Lung microvascular endothelial cell (primary cell): Measurements from ENCODE around the gene ECEL1. TPM values are rescaled to one million over a fixed set of nuclear protein-coding genes. Genes with fewer than 3 reads are reported as not detected.

Experiments
- DNase-seq, 2 donors: peaks; one replicate each; pipeline versions ENCODE4 v3.0.0 to v3.0.0-alpha.2; 2010; ENCODE audit warnings: low read depth in 2 of 2
- total RNA-seq: library from RNA; depleted of rRNA; stranded (reverse); fragments of >200 nt; gene quantifications from 2 replicates; pipeline ENCODE4 v1.2.1, GENCODE V29; 2014

Gene ECEL1
- total RNA-seq, 1 donor from 2014 or later = not detected

- no peak for DNase-seq
Observed at GRCh38 chr2:232484628-232485347, 2.8 kb downstream of the ECEL1 start.

GRCh38 chr2:232483923-232484627, 3.6 kb downstream of the ECEL1 start:
- no peak for DNase-seq

DNA sequence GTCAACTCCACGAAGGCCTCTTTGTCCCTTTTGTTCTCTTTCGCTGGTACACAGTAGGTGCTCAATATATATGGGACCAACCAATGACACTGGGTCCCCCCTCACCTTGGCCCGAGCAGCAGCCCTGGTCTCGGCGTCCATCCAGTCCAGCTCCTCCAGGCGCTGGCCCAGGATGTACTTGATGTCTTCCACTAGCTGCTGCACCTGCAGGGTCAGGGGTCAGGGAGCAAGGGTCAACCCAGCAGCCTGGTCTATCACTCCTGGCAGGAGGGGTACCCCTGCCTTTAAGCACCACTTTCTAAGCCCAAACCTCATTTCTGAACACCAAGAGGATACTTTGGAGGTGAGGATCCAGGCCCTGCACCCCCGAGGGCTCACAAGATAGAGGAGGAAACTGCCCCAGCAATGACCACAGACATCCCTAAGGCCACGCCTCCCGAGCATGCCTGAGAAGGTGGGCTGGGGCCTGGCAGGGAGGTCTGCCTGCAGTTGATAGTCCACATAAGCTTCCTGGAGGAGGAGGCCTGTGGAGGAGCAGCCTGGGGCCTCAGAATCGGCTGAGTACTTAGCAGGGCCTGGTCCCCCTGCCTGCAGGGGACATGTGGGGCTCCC, 4.2 kb downstream of the ECEL1 start:
- no peak for DNase-seq

DNA sequence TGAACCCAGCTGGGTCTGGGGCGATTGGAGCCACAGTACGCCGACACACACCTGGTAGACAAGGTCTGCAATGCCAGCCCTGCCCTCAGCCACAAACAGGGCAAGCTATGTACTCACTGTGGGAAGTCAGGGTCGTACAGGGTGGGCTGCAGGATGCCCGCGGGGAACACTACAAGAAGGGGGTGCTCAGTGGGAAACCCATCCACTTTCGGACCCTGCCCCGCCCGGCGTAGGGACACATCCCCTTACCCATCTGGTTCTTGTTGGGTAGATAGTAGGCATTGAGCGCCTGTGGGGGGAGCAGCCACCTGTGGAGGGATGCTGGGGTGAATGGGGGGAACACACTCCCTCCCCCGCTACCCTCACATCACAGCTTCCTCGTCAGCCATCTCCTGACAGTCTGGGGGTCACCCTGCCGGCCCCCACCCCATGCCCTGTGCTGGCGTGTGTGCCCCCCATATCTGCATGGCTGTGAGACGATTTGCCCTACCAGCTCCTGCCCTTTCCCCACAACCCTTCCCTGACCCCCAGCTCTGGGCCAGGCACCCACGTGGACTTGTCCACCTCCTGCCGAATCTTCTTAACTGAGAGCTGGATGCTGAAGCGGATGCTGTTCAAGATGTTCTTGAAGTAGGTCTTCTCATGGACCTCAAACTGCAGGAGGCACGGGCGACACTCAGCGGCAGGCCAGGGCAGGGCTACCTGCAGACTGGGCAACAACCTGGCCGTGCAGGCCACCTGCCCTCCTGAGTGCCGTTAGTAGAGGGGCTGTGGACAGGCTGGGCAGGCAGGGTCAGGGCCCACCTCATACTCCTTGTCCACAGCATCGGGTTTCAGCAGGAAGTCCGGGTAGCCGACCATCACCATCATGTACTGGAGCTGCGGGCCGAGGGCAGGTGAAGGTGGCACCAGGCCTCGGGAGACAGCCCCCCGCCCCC, 5.1 kb downstream of the ECEL1 start:
- no peak for DNase-seq

DNA sequence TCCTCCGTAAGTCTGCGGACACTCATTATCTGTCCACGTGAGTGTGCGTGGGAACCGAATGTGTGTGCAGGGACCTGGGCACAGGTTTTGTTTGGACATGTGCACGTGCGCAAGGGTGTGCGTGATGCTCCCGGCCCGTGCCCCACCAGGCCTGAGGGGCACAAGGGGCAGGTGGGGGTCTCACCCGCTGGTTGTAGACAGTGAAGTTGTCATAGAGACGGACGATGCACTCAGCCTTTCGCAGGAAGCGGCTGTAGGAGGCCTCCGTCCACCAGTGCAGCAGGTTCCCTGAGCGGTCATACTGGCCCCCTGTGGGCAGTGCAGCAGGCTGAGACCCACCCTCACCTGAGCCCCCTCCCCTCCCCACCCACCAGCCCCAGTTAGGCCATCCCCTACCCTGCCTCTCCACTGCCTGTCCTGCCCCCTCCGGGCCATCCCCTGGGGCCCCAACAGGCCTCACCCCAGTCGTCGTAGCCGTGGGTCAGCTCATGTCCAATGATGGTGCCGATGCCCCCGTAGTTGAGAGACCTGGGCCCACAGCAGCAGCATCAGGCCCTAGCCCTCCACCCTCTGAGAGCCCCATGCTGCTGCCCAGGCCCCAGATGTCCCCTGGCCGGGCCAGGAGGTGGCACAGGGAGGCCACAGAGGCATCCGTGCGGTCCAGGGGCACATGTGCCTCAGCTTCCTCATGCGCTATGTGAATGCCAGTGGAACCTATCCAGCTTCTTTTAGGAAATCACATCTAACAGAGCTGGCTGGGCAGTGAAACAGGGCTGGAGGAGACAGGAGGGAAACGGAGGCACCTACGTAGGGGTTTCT, 6.1 kb downstream of the ECEL1 start:
- no peak for DNase-seq

- DNase-seq = no peak
Observed at GRCh38 chr2:232480201-232481190, 7.1 kb downstream of the ECEL1 start.

DNA sequence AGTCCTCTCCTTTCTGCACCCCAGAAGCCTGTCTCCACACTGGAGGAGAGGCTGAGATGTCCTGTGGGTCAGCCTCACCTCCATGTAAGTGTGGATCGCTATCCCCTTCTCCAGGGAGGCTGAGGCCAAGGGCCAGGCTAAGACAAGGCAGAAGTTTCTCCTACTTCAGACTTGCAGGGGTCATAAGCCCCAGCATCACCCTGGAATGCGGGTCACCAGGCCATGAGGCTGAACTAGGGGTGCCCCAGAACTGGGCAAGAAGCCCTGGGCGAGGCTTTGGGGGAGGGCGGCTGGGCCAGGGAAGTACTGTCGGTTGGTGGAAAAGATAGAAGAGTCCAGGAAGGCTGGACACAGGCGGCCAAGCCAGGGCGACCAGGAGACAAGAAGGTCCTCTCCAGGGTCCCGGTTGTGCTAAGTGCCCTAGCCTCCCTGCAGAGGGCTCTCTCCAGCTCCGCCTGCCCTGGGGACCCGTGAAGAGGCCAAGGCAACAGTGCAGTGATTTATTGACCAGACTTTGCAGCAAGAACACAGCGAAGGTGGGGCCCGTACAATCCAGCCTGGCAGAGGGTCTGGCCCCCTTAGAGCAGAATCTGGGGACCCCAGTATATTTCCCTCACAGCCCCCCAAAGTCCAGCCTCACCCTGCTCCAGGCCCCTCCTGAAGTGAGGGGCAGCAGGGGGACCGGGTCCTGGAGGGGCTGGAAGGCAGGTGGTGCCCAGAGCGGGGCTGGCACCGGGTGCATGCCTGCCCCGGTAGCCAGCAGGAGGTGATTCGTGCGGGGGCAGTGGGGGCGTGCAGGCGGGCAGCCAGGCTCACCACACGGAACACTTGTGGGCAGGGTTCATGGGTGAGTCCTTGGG, 8.1 kb downstream of the ECEL1 start:
- DNase-seq = no peak

DNA sequence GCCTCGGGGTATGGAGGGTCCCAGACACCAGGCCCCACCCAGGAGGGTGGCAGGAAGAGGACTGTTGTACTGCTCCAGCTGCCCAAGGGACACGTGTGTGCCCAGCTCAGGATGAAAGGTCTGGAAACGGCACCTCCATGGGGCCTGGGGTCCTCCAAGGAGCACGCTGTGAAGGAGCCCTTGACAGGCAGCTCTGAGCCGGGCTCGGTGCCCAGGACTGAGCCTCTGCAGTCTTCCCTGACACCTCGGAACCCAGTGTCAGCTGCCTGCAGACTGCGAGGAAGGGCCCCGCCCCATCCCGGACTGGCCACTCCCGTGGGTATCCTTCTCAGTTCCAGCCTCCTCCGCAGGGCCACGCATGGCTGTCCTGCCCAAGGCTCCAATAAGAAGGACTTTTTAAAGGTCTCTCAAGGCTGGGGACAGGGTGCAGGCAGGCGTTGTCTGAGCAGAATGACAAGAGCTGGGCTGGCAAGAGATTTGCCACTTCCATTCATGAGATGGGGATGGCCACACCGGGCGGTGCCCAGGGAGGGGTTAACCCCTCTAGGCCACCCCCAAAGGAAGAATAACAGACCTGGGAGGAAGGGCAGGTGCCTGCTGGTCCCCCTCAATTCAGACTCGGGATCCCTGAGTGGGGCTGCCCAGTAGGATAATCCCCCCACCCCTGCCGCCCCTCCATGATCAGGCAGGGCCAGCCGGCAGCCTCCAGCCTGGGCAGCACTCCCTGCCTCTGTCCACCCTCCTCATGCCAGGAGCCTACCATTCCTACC, 8.9 kb downstream of the ECEL1 start:
- DNase-seq = no peak

DNA sequence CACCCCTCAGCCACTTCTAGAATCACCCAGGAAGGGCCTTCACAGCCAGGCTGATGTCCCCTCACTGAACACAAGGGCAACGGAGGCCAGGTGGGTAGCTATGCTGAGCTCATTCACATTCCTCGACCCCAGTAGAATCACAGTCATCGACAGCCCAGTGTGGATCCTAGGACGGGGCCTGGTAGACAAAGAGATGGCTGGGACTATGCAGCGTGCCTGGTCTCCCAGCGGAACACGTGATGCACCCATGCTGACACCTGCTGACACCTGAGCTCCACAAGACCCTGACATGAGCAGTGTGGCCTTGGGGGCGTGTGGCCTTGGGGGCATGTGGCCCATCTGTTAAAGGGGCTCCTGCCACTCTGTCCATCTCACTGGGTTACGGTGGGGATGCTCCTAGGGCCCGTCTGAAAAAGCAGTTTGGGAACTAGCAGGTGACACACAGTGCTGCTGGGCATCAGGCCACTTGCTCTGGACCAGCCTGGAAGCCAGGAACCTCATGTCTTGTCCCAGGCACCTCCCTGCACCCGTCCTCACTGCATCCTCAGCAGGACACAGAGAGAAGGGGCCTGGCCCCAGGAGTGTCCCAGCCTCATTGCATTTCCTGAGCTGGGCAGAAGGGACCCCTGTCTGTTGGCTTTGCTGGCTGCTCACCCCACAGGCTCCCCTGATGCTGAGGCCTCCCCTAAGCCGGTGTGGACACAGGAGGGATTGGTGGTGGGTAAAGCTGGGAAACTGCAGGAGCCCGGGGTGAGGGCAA, 9.7 kb downstream of the ECEL1 start:
- DNase-seq = no peak

DNA sequence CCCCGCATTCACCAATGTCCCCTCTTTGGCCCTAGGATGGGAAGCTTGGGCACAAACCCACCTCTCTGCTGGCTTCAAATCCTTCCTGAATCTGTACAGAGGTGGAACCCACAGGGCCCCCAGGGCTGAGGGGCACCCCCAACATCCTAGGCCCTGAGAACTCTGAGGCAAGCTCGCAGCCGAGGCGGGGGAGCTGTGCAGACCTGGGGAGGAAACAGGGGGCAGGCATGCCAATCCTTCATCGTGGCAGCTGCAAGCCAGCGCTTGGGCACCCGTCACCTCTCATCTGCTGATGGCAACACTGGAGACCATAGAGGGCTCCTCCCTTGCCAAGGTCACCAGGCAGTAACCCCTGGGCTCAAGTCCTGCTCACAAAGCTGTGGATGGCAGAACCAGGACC, 10.8 kb downstream of the ECEL1 start:
- DNase-seq = no peak

GRCh38 chr2:232476045-232476444, 11.6 kb downstream of the ECEL1 start:
- no peak for DNase-seq

DNA sequence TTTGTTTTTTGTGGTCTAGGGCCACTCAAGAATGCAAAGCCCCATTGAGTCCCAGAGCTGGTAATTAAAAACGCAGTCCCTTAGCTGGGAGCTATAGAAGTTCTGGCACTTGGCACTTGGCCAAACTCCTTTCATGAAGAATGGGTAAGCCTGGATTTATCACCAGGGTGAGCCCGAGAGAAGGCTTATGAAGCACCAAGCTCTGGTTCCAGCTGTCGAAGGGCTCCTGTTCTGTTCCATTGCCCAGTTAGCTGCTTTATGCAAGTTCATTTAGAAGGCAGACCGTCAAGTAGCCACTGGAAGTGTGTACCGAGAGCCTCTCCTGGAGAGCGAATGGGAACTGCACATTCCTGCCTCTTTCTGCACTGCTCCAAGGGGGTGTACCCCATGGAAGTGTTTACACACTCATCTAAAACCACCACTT, 14.2 kb downstream of the ECEL1 start:
- peak in 1 of 2 donors; percentile 46 for DNase-seq

DNA sequence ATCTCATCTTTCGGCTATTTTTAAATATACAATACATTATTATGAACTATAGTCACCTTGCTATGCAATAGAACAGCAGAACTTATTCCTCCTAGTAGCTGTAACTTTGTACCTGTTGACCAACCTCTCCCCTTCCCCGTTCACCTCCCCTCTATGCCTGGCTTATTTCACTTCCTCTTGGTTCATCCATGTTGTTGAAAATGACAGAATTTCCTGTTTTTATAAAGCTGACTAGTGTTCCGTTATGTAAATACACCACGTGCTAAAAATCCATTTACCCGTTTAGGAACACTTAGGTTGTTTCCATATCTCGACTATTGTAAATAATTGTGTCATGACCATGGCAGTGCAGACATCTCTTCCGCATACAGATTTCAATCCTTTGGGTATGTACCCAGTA, 21.4 kb downstream of the ECEL1 start:
- peak in 1 of 2 donors; percentile 14 for DNase-seq

GRCh38 chr2:232465061-232465460, 22.6 kb downstream of the ECEL1 start:
- no peak for DNase-seq

DNA sequence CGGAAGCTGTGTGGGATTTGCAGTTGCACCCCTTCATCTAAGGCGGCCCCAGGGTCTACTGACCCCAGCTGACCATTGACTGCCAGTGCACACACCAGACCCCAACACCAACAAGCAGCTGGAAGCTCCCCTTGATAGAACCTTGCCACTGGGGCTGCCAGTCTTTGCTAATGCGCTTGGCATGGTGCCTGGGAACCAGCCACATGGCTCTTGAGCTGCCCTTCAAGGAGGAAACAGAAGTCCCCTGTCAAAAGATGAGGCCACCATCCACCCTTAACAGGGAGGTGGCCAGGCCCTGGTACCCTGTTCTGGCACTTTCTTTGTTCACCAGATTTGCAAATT, 23.1 kb downstream of the ECEL1 start:
- DNase-seq = no peak

DNA sequence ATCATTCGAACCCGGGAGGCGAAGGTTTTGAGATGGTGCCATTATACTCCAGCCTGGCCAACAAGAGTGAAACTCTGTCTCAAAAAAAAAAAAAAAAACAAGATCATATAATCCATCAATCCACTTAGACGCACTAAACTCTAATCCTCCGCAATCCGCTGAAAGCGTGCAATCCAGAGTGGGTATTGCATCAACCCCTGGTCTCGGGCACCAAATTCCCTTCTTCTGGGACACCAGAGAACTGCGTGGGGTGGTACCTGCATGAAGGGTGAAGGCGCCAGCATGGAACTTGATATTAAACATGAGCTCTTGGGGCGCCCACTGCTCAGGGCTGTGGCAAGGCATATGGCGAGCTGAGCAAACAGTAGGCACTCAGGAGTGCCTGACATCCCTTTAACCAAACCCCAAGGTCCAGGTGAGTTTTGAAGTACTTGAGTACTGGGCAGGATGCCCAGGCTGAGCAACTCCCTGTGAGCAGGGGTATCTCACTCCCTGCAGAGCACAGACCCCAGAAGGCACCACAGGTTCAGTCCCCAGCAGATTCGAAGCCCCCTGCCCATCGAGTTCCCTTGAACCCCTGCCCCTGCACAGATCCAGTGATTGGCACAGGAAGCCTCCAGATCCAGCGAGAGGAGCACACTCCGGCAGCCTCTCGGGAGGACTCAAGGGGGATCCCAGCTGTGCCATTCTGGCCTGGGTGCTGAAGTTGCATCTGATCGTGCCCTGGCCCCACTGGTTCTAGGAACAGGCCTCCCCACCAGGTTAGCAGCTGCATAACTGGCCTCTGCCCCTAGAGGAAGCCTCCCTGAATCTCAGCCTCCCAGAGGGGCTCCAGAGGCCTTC, 23.7 kb downstream of the ECEL1 start:
- DNase-seq = no peak
